GM19328 (cell line): ENCODE results near the gene TDP2.

Experiments
- ATAC-seq: cut with Tn5 transposase; IDR thresholded peaks from one replicate; pipeline ENCODE4 v1.9.1; 2021; ENCODE audit warnings: mild to moderate bottlenecking, moderate library complexity; ENCODE audit not compliant: unreplicated experiment

TDP2 gene

GRCh38 chr6:24666641-24667377 is at the start of gene TDP2, which contains the start of gene ACOT13:
TDP2 (minus strand) TSS chr6:24666899; CDS start chr6:24666862, 37 bp downstream.
ACOT13 (plus strand) TSS chr6:24667077; CDS start chr6:24667264, 187 bp downstream.
- ATAC-seq: peak; percentile 96

GRCh38 chr6:24710519-24711303 is 44.0 kb upstream of the TDP2 start:
- no peak for ATAC-seq

GRCh38 chr6:24709014-24709711 is 42.5 kb upstream of the TDP2 start:
- no peak for ATAC-seq

GRCh38 chr6:24708612-24709011 is 41.9 kb upstream of the TDP2 start:
- ATAC-seq: no peak

GRCh38 chr6:24704468-24704867 is 37.8 kb upstream of the TDP2 start:
- ATAC-seq: no peak

GRCh38 chr6:24702720-24703282 is 36.1 kb upstream of the TDP2 start:
- ATAC-seq: no peak

GRCh38 chr6:24699521-24700359 is 33.0 kb upstream of the TDP2 start:
- ATAC-seq: no peak

- ATAC-seq: no peak
These were observed 29.4 kb upstream of the TDP2 start for GRCh38 chr6:24696097-24696496.

GRCh38 chr6:24695635-24696034 is 28.9 kb upstream of the TDP2 start:
- ATAC-seq: peak; percentile 57

- no peak for ATAC-seq
These were observed 27.5 kb upstream of the TDP2 start for GRCh38 chr6:24694198-24694597.

- no peak for ATAC-seq
These were observed 26.3 kb upstream of the TDP2 start for GRCh38 chr6:24692848-24693592.

- no peak for ATAC-seq
These were observed 25.7 kb upstream of the TDP2 start for GRCh38 chr6:24692415-24692814.

- ATAC-seq: no peak
These were observed 25.3 kb upstream of the TDP2 start for GRCh38 chr6:24692003-24692402.

GRCh38 chr6:24691550-24691949 is 24.9 kb upstream of the TDP2 start:
- ATAC-seq: no peak

- ATAC-seq: no peak
These were observed 23.9 kb upstream of the TDP2 start for GRCh38 chr6:24690593-24690992.

GRCh38 chr6:24689964-24690363 is 23.3 kb upstream of the TDP2 start:
- ATAC-seq: no peak

GRCh38 chr6:24686946-24687345 is 20.2 kb upstream of the TDP2 start:
- no peak for ATAC-seq

GRCh38 chr6:24686408-24686807 is 19.7 kb upstream of the TDP2 start:
- no peak for ATAC-seq
